Stimulated activated CD4-positive, alpha-beta T cell treated with anti-CD3 and anti-CD28 coated beads, Interleukin-4, amount 100 ng/mL, for 4 hours (primary cell): ENCODE results near the gene DTX3.
"Not testable (repeated sequence)": the region's sequence is repeated elsewhere in the genome, so short reads cannot be mapped to it uniquely, and the experiment has no call there.

Experiments used
- DNase-seq, 2 experiments: peaks; one replicate each; pipeline ENCODE4 v3.0.0-alpha.2; 2020

Gene DTX3

GRCh38 chr12:57604454-57604991, at the start of gene DTX3:
Gene DTX3 (plus strand): TSS chr12:57604824. CDS start chr12:57606518, 1,694 bp downstream.
- DNase-seq = peak in 1 of 2 experiments; percentile 22

DNA sequence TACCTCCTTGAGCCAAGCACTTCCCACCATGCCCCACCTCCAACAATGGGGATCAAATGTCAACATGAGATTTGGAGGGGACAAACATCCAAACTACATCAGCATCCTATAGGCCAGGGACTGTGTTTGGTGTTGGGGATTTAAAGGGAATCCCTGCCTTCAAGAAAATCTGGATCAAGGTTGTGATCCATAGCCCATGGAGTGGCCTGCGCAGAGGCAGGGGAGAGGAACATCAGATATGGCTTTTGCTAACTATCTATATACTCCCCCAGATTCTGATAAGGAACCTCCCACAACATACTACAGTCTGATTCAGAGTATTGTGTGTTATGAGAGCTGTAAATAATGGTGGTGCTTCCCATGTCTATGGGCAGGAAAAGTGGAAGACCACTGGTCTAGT, 49.7 kb upstream of the DTX3 start:
- no peak for DNase-seq

- DNase-seq = no peak
These were observed 45.8 kb upstream of the DTX3 start for GRCh38 chr12:57558864-57559263.

GRCh38 chr12:57560516-57560915, 44.1 kb upstream of the DTX3 start:
- no peak for DNase-seq

- not testable (repeated sequence) for DNase-seq
These were observed 43.5 kb upstream of the DTX3 start for GRCh38 chr12:57561117-57561516.

GRCh38 chr12:57563358-57563757, 41.3 kb upstream of the DTX3 start:
- DNase-seq = no peak

- no peak for DNase-seq
These were observed 40.4 kb upstream of the DTX3 start for GRCh38 chr12:57564178-57564740.

- DNase-seq = no peak
These were observed 35.8 kb upstream of the DTX3 start for GRCh38 chr12:57568838-57569237.

DNA sequence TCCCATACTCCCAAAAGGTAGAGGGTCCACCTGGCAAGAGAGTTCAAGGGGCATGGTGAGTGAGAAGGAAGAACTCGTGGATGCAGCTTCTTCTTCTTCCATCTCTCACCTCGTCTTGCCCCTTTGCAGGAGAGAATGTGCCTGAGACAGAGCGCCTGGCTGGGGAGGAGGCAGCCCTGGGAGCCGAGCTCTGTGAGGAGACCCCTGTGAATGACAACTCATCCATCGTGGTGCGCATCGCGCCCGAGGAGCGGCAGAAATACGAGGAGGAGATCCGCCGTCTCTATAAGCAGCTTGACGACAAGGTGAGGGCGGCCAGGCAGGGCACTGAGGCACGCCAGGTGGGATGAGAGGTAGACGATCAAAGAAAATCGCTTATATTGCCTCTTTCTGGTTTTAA, 34.8 kb upstream of the DTX3 start:
- no peak for DNase-seq

DNA sequence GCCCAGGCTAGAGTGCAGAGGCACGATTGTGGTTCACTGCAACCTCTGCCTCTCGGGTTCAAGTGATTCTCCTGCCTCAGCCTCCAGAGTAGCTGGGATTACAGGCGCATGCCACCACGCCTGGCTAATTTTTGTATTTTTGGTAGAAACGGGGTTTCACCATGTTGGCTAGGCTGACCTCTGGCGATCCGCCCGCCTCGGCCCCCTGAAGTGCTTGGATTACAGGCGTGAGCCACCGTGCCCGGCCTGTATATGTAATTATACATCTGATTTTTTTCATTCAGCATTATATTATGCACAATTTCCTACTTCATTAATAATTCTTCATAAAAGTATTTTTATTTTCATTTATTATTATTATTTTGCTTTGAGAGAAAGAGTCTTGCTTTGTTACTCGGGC, 34.2 kb upstream of the DTX3 start:
- not testable (repeated sequence) for DNase-seq

- no peak for DNase-seq
These were observed 32.5 kb upstream of the DTX3 start for GRCh38 chr12:57571926-57572762.

- no peak for DNase-seq
These were observed 29.8 kb upstream of the DTX3 start for GRCh38 chr12:57574795-57575194.

DNA sequence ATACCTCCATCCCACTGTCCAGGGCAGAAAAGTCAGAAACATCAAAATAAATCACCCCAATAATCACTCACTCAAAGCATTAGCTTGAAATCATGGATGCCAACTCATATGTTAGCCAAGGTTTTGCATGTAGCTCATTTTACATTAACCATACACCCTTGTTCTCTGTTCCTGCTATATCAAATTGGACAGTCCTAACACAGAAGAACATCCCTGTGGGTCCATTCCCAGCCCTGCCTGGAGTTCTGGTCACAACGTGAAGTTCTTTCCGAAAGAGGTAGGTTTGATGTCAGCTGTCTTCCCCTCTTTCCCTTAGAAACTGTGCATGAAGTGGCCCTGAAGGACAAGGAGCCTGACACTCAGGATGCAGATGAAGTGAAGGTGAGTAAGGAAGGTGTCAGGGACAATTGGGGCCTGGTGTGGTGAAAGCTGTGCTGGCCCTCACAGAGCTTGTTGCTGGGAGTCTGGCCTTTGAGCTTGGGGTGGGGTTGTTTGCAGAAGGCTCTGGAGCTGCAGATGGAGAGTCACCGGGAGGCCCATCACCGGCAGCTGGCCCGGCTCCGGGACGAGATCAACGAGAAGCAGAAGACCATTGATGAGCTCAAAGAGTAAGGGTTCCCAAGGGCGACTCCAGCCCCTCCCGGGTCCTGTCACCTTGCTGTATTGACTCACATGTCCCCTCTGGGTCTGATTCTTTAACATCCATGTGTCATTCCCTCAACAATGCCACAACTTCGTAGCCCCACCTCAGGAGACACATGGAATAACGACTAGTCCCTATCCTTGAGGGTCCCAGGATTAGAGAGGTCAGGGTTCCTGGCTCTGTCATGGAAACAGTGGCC, 28.6 kb upstream of the DTX3 start:
- DNase-seq = no peak

DNA sequence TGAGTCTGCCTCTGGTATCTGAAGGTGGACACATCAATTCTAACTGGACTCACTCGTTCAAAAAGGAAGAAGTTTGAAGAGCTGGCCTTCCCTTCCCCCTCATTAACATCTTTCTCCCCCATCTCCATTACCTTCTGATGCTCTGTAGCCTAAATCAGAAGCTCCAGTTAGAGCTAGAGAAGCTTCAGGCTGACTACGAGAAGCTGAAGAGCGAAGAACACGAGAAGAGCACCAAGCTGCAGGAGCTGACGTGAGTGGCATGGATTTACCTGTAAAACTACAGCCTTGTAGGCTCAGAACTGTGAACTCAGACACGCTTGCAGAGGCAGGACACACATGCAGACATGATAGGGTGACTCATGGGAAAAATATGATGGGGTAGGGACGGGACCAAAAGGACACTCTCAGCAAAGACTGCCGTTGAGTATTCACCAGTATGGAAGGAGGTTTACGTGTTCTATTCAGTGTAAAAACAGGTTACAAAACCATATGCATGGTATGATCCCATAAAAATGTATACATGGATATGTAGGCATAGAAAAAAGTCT, 27.9 kb upstream of the DTX3 start:
- no peak for DNase-seq

GRCh38 chr12:57577981-57578758, 26.5 kb upstream of the DTX3 start:
- DNase-seq = no peak

- DNase-seq = no peak
These were observed 25.6 kb upstream of the DTX3 start for GRCh38 chr12:57579011-57579410.

GRCh38 chr12:57579677-57580465, 24.8 kb upstream of the DTX3 start:
- no peak for DNase-seq

- DNase-seq = no peak
These were observed 24.2 kb upstream of the DTX3 start for GRCh38 chr12:57580466-57580795.

GRCh38 chr12:57581802-57582201, 22.8 kb upstream of the DTX3 start:
- no peak for DNase-seq

DNA sequence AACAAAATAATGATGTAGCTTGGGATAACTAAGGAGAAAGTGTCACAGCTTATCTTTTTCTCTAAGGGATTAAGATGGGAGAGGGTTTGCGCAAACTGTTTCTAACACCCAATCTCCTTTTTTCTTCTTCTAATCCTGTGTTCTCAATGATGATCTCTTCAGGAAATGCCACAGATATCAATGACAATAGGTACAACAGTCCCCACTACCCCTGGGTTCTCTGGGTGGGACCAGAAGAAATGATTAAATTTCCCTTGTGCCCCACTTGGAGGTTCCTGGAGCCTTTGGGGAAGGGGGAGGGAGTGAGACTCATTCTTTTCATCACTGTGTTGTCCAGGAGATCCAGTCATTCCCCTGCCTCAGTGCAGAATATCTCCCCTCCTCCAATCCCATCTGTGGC, 22.2 kb upstream of the DTX3 start:
- DNase-seq = no peak

DNA sequence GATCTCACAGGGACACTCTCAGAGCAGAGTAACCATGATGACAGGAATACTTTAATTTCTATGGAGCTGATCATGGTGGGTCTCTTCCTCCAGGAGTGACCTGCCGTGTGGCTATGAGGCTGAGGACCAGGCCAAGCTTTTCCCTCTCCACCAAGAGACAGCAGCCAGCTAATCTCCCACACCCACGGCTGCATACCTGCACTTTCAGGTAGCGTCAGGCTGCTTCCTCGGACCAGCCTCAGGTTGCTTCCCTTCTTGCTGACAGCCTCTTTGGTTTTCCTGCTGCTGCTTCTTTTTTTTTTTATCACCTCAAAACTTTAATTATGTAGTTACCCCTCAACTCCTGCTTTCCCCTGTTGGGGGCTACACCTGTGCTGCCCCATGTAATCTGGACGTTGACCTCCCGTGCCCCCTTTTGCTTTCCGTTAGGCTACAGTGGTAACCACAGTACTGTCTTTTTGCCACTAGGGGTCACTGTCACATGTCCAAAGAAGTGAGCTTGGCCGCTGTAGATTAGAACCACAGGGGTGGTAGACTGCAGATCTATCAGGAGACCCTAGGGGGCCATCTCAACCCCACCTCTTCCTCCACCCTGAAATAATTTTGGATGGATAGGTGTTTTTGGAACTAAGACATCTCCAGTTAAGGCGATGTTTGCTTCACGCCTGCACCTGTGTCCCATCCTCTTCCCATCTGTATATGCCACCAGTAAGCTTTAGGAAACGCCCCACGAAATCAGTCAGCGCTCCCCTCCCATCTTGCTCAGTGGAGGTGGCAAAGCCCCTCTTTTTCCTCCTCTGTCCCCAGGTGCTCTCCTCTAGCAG, 21.4 kb upstream of the DTX3 start:
- peak; percentile 33 to 62 for DNase-seq
